HL-60 (cell line): ENCODE measurements around the gene NPC2.
A peak's percentile ranks its signal among the peaks of the same experiment; 100 is the strongest.

Experiments
- DNase-seq, 2 experiments: peaks; one replicate each; pipeline ENCODE4 v3.0.0-alpha.2; 2010 to 2020; ENCODE audit warnings: low read depth in 1 of 2, low spot score in 1 of 2
- H3K27ac ChIP-seq: fragments of 250-450 bp; sonication (Bioruptor Pico); replicated peaks from 2 replicates; pipeline ENCODE4 v1.5.1; 2020; ENCODE audit warnings: mild to moderate bottlenecking, moderate library complexity
- H3K27me3 ChIP-seq: fragments of 250-450 bp; sonication (Bioruptor Pico); 2 replicates; pipeline ENCODE4 v1.5.1; 2021; ENCODE audit warnings: mild to moderate bottlenecking, moderate library complexity; ENCODE audit not compliant: insufficient read depth, poor library complexity, severe bottlenecking
- H3K4me3 ChIP-seq: replicated peaks from 2 replicates; pipeline ENCODE4 v1.5.1; 2011; ENCODE audit warnings: mild to moderate bottlenecking, control low read depth, low read length; ENCODE audit not compliant: insufficient read depth
- CTCF ChIP-seq: IDR thresholded peaks from one replicate; pipeline ENCODE4 v1.5.1; 2011; ENCODE audit warnings: low read length, control low read depth, inconsistent platforms; ENCODE audit not compliant: insufficient read depth
- GABPA ChIP-seq: IDR thresholded peaks from 2 replicates; pipeline ENCODE4 v1.6.1; 2012; ENCODE audit warnings: low read depth
- POLR2AphosphoS5 ChIP-seq: IDR thresholded peaks from 2 replicates; pipeline ENCODE4 v1.6.1; 2012; ENCODE audit warnings: low read depth
- SPI1 ChIP-seq: IDR thresholded peaks from 2 replicates; pipeline ENCODE4 v1.6.1; 2012; ENCODE audit warnings: low read depth, mild to moderate bottlenecking, borderline replicate concordance
- TF ChIP-seq, protein P1 (sequence below): IDR thresholded peaks from 2 replicates; pipeline ENCODE4 v1.6.1; 2012; ENCODE audit warnings: low read depth; ENCODE audit not compliant: insufficient replicate concordance

Gene NPC2

GRCh38 chr14:74490486-74490885 is 2.6 kb downstream of the NPC2 start:
- H3K27me3 ChIP-seq = no peaks in the 10 kb centered on the region
- TF ChIP-seq, protein P1, sequence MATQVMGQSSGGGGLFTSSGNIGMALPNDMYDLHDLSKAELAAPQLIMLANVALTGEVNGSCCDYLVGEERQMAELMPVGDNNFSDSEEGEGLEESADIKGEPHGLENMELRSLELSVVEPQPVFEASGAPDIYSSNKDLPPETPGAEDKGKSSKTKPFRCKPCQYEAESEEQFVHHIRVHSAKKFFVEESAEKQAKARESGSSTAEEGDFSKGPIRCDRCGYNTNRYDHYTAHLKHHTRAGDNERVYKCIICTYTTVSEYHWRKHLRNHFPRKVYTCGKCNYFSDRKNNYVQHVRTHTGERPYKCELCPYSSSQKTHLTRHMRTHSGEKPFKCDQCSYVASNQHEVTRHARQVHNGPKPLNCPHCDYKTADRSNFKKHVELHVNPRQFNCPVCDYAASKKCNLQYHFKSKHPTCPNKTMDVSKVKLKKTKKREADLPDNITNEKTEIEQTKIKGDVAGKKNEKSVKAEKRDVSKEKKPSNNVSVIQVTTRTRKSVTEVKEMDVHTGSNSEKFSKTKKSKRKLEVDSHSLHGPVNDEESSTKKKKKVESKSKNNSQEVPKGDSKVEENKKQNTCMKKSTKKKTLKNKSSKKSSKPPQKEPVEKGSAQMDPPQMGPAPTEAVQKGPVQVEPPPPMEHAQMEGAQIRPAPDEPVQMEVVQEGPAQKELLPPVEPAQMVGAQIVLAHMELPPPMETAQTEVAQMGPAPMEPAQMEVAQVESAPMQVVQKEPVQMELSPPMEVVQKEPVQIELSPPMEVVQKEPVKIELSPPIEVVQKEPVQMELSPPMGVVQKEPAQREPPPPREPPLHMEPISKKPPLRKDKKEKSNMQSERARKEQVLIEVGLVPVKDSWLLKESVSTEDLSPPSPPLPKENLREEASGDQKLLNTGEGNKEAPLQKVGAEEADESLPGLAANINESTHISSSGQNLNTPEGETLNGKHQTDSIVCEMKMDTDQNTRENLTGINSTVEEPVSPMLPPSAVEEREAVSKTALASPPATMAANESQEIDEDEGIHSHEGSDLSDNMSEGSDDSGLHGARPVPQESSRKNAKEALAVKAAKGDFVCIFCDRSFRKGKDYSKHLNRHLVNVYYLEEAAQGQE = no peak
- no peak for TF ChIP-seq GABPA
- TF ChIP-seq CTCF = no peak
- TF ChIP-seq SPI1 = no peak
- no peak for TF ChIP-seq POLR2AphosphoS5
- DNase-seq = no peak
- H3K27ac ChIP-seq = no peak overlapping the region
- H3K4me3 ChIP-seq = no peak overlapping the region

DNA sequence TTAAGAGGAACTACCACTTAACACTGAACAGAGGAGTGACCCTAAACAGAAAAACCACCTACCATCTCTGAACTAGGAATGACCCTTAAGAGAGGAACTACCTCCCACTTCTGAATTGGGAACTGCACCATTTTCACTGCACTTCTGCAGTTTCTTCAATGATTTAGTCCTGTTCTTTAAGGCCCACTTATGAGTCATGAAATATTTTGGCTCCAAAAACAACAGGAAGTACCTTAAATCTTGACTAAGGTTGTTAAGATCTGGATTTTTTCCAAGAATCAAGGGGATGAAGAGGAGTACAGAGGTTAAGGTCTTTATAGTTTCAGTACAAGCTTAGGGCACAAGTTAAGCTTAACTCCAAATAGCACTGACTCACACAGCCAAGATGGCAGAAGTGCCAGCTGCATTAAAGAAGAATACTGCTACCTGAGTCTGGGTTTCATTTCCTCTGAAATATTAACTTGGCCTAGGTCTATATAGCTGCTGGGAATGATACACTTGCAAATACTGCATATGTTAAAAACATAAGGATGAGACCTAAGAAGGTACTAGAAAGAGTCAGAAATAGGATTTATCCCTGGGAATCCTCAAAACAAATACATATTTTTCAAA is 4.2 kb downstream of the NPC2 start:
- DNase-seq = peak in 1 of 2 experiments; percentile 16
- Histone ChIP-seq H3K27ac (no peak overlapping the region), H3K4me3 (no peak overlapping the region), H3K27me3 (no peaks in the 10 kb centered on the region)
- TF ChIP-seq SPI1 (peak; percentile 76), CTCF (no peak)

DNA sequence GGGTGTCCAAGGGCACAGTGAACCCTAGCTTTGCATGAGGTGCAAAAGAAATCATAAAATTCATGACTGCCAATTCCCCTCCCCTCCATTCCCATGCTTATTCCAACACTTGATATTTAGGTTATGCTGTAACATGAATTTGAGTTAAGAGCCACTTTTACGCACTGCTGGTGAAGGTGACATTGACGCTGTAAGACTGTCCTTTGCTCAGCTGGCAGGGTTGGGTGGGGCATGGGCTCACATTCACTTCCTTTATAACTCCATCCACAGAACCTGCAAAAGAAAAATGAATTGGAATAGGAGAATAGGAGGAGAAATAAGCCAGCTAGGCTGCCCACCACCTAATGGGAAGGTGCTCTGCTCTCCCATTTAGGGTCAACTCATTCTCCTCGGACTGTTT is 6.9 kb downstream of the NPC2 start:
- TF ChIP-seq, protein P1 = no peak
- TF ChIP-seq CTCF (no peak), GABPA (no peak)
- Histone ChIP-seq H3K27ac (no peak overlapping the region), H3K4me3 (no peak overlapping the region), H3K27me3 (no peaks in the 10 kb centered on the region)
- DNase-seq = no peak

DNA sequence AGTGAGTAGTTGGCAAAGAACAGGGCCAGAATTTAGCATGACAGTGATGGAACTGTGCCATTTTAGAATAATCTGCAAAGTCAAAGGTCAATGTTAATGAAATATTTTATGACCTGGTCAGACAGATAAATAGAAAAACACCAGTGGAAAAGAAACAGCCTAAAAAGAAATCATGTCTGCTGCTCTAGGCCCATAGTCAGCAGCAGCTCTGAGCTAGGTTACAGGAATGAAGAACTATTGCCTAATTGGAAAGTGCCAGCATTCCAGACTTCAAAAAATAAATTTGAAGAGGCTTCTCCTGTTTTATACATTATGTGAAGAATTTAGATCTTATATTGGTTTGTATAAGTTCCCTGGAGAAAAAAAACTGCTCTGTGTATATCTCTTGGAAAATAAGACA is 9.8 kb downstream of the NPC2 start:
- Histone ChIP-seq H3K27ac (no peak overlapping the region), H3K4me3 (no peak overlapping the region), H3K27me3 (no peaks in the 10 kb centered on the region)
- TF ChIP-seq, protein P1 = no peak
- TF ChIP-seq GABPA (no peak), SPI1 (no peak), POLR2AphosphoS5 (no peak), CTCF (no peak)
- DNase-seq = no peak
